ENCODE data around the gene TRIM49D1.
"Not testable (repeated sequence)": the region's sequence is repeated elsewhere in the genome, so short reads cannot be mapped to it uniquely, and the experiment has no call there.

The TRIM49D1 gene, protein sequence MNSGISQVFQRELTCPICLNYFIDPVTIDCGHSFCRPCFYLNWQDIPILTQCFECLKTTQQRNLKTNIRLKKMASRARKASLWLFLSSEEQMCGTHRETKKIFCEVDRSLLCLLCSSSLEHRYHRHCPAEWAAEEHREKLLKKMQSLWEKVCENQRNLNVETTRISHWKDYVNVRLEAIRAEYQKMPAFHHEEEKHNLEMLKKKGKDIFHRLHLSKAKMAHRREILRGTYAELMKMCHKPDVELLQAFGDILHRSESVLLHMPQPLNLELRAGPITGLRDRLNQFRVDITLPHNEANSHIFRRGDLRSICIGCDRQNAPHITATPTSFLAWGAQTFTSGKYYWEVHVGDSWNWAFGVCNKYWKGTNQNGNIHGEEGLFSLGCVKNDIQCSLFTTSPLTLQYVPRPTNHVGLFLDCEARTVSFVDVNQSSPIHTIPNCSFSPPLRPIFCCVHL

DNA sequence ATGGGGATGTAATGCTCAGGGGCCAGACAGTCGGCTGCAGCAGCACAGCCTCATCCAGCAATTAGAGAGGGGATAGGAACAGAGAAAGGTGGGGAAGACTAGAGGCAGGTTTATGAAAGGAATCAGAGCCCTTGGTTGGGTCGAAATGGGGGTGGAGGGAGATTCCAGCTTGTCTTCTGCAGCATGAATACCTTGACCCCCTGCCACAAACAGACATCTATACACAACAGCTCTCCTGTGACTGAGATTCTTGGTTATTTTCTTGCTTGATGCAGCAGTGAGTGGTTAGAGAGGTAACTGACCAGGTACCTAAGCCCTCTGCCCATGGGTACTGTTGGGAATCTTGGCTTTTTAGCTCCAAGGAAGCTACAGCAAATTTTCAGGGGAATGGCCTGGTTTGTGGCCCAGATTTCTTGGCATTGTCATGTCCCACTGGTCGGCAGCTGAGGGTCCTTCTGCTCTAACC lies at the start of gene TRIM49D1:
TSS of gene TRIM49D1 (minus strand) at position 51 of the 466 bp plus-strand sequence. CDS start 4,535 bp downstream, outside the sequence.
- DNase-seq, result no peak

DNA sequence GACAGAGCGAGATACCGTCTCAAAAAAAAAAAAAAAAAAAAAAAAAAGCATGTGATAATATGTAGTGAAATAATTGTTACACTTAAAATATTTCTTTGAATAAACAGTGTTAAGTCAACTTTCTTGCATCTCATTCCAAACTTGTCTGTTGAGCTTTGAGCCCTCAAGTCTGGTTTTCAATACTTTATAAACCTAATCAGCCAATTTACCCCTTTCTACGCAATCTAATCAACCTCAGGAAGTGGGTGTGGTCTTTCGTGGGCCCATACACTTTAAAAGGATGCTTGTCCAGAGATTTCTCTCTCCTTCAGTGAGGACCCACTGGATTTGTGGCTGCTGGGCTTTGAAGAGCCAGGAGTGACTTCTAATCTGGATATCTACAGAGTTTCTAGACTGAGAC lies 43.7 kb upstream of the TRIM49D1 start, which contains the start of gene TRIM64:
TSS of gene TRIM64 (plus strand) at position 301 of the 400 bp plus-strand sequence. CDS start 2,467 bp downstream, outside the sequence.
- not testable (repeated sequence) for DNase-seq

DNA sequence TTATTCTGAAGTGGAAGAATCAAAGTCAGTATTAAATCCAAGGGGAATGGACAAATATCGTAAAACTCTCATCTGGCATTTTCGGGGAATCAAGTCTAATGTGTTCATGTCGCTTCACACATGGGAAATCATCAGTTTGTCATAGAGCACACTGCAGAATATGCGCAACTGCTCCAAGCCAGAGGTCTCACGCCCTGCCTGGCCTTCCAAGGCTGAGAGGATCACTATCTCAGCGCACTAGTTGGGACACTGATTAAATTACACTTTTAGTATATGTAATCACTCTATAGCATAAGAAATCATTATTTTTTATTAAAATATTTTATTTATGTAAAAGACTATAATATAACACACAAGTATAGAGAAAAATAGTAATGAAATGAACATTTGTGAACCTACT lies 38.8 kb upstream of the TRIM49D1 start:
- not testable (repeated sequence) for DNase-seq

DNA sequence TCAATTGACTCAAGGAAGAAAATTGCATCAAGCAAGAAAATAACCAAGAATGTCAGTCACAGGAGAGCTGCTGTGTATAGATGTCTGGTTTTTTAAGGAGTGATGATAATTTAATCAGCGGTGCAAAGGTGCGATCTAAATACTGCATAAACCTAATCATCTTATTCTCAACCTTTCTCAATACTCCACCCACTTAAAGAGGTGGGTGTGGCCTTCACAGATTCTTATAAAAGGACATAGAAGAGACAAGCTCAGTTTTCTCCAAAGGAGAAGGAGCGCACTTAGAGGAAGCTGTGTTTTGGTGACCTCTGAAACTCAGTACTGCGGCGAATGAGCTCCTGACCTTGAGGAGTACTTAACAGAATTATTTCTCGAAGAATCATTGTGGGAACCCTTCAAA lies 1.7 kb upstream of the TRIM49D1 start, which contains the start of gene TRIM49D2:
TSS of gene TRIM49D2 (plus strand) at position 301 of the 400 bp plus-strand sequence. CDS start 2,698 bp downstream, outside the sequence.
- DNase-seq, result not testable (repeated sequence)

DNA sequence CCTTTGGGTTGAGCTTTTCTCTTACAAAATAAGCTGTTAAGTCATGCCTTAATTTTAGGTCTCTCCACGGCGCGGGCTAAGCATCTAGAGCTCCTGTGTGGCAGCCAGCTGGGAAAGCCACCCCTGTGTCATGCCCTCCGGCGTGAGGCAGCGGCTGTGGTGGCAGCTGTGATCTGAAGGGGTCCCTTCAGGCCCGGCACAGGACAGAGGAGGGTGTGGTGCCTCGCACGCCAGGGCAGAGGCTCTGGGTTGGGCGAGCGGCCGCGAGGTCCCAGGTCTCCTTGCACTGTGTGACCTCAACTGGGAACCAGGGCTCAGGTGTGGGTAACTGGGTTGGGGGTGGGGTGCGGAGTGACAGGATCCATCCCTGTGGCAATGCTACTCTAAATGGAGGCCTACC lies 21.2 kb downstream of the TRIM49D1 start:
- not testable (repeated sequence) for DNase-seq

DNA sequence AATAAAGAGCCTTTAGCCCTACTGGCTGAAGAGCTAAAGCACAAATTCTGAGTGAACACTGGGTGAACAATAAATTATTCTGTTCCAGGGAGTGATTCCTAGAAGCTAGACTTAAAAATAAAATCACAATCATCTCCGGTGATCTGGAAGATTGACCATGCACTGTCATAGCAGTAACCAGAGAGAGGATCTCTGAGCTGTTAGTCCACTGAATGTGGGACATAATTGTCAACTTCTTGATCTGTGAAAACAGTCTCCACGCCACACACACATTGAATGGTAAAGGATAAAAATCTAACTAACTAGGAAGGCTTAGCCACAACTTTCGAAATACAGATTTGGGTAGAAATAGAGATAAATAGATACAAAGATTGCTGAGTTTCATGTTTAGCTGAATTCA lies 28.8 kb downstream of the TRIM49D1 start:
- not testable (repeated sequence) for DNase-seq

DNA sequence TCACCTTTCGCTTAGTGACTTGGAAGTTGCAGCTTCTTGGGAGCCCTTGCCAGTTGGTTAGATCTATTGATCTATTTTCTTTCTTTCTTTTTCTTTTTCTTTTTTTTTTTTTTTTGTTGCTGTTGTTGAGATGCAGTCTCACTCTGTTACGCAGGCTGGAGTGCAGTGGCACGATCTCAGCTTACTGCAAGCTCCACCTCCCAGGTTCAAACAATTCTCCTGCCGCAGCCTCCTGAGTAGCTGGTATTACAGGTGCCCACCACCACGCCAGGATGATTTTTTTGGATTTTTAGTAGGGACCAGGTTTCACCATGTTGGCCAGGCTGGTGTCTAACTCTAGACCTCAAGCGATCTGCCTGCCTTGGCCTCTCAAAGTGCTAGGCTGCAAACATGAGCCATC lies 44.5 kb downstream of the TRIM49D1 start:
- not testable (repeated sequence) for DNase-seq

DNA sequence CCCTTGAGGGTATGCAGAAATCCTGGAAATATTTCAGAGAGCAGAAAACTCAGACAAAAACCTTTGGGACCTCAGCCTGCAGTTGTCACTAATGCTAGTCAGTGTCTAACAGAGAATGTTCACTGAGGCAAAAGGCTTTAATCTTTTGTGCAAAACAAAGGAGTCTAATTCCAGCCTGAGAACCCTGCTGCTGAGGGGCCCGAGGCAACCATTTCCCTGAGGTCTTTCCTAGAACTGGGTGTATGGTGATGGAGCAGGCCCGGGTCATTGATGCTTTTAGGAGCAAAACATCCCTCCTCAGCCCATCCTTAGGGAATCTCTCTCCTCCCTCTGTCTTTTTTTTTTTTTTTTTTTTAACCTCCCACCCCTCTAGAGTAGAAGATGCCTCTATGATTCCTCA lies 49.5 kb downstream of the TRIM49D1 start:
- not testable (repeated sequence) for DNase-seq

DNA sequence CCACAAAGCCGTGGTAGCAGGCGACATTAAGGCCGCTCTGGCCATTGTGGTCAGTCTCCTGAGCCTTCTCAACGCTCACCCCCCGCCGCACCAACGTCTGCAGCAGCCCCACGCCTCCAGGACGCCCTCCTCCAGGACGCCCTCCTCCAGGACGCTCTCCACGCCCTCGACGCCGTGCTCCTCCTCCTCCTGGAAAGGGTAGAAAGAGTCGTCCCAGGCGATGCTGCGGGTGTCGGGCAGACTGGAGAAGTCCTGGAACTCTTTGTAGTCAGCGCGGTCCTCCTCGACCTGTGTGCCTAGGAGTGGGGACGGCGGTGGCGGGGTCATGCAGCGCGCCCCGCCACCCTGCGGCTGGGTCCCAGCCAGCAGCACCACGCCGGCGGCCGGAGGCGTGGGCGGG lies 56.8 kb downstream of the TRIM49D1 start:
- not testable (repeated sequence) for DNase-seq

DNA sequence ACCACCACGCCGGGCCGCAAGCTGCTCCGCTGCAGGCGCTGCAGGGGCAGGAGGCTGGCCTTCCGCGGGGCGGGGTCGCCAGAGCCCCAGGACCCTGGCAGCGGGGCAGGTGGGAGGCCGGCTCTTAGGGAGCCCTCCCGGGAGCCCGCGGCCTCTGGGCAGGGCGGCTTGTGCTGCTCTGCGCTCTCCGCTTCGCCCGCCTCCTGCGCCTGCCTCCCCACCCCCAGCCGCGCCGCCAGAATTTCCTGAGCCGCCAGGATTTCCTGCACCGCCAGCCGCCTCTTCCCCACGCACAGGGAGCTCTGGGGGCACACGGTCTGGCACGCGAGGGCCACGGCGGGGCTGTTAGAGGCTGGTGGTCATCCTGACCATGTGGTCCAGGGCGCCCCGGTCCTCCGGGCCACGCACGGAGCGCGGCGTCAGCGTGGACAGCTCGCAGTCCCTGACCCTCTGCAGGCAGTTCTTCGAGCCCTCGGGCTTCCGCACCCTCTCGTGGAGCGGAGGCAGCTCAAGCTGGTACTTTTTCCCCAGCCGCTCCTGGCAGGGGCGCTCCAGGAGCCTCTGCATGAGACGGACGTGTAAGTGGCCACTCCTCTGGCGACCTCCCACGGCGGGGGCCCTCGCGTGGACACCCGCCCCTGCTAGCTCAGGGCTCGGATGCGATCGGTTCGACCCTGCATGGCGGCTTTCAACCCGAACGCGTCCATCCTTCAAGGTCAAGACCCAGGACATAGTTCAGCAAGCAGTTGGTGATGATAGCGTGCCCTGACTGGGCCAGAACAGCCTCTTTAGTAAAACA lies 57.9 kb downstream of the TRIM49D1 start:
- peak; percentile 7 for DNase-seq
